ENCODE results near the gene CD86.
"Not testable (repeated sequence)": the region's sequence is repeated elsewhere in the genome, so short reads cannot be mapped to it uniquely, and the experiment has no call there.

CD86 gene

GRCh38 chr3:122094693-122095092 is 39.5 kb downstream of the CD86 start:
- DNase-seq, result no peak

GRCh38 chr3:122097141-122097540 is 42.0 kb downstream of the CD86 start:
- no peak for DNase-seq

GRCh38 chr3:122098611-122099010 is 43.4 kb downstream of the CD86 start:
- no peak for DNase-seq

- DNase-seq, result no peak
Observed at GRCh38 chr3:122099255-122099654, 44.1 kb downstream of the CD86 start.

- DNase-seq, result no peak
Observed at GRCh38 chr3:122100083-122100482, 44.9 kb downstream of the CD86 start.

- no peak for DNase-seq
Observed at GRCh38 chr3:122100591-122101463, 45.7 kb downstream of the CD86 start.

- DNase-seq, result no peak
Observed at GRCh38 chr3:122101646-122102045, 46.5 kb downstream of the CD86 start.

GRCh38 chr3:122102191-122102935 is 47.2 kb downstream of the CD86 start:
- no peak for DNase-seq

GRCh38 chr3:122103821-122104514 is 48.8 kb downstream of the CD86 start:
- no peak for DNase-seq

- no peak for DNase-seq
Observed at GRCh38 chr3:122104515-122105194, 49.5 kb downstream of the CD86 start.

- DNase-seq, result no peak
Observed at GRCh38 chr3:122105626-122106025, 50.5 kb downstream of the CD86 start.

- no peak for DNase-seq
Observed at GRCh38 chr3:122107171-122107570, 52.0 kb downstream of the CD86 start.

GRCh38 chr3:122111974-122112373 is 56.8 kb downstream of the CD86 start:
- no peak for DNase-seq

GRCh38 chr3:122112754-122113153 is 57.6 kb downstream of the CD86 start:
- DNase-seq, result no peak

GRCh38 chr3:122123850-122124249 is 68.7 kb downstream of the CD86 start:
- DNase-seq, result no peak

GRCh38 chr3:122132949-122133540 is 77.9 kb downstream of the CD86 start:
- no peak for DNase-seq

GRCh38 chr3:122146466-122146865 is 91.3 kb downstream of the CD86 start:
- DNase-seq, result no peak

GRCh38 chr3:122148941-122149627 is 93.9 kb downstream of the CD86 start:
- DNase-seq, result no peak

- DNase-seq, result no peak
Observed at GRCh38 chr3:122151480-122151879, 96.3 kb downstream of the CD86 start.

- DNase-seq, result not testable (repeated sequence)
Observed at GRCh38 chr3:122164983-122165382, 109.8 kb downstream of the CD86 start.

GRCh38 chr3:122167630-122168029 is 112.5 kb downstream of the CD86 start:
- no peak for DNase-seq

GRCh38 chr3:122168044-122168443 is 112.9 kb downstream of the CD86 start:
- no peak for DNase-seq
